ENCODE measurements around the gene REEP1.

Gene REEP1

GRCh38 chr2:86370579-86370978 lies 33.2 kb upstream of the REEP1 start:
- no peak for FAIRE-seq

DNA sequence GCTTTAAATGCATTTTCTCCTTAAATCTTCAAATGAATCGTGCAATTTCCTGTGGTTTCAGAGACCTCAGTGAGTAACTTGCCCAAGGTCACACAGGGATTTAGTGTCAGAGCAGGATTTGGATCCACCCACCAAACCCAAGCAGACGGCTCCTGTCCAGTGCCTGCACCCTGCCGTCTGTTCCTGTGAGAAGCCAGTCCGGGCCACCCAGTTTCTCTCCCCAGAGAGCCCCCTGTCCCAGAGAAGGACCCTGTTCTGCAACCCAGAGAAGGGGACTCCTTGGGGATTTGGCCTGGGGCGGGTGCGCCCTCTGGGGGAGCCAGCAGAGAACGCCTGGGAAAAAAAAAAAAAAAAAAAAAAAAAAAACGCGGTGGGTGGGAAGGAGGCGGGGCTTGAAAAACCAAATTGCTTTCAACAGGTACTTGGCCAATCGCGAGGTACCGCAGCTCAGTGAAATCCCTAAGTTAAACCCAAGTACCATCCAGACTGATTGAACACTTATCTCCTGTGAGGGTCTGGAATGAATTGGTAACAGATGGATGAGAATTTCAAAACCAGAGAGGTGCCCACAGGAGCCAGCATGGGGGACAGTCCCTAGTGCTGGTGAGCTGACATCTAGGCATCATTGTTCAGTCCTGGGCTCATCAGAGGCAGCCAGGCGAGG lies 30.9 kb upstream of the REEP1 start:
- no peak for FAIRE-seq
- peak; percentile 36 for DNase-seq (ENCODE audit: insufficient read length, low spot score)
- TF ChIP-seq POLR2A (IDR thresholded peaks at IDR 0.05; ENCODE audit: low read depth, low read length): no peak

More at GRCh38 chr2:86370579-86370978, 33.2 kb upstream of the REEP1 start:
- TF ChIP-seq SPI1 (IDR thresholded peaks at IDR 0.05; ENCODE audit: low read depth, low read length) (no peak), POLR2AphosphoS5 (IDR thresholded peaks at IDR 0.05; ENCODE audit: low read depth, low read length) (no peak), POLR2A (IDR thresholded peaks at IDR 0.05; ENCODE audit: low read depth, low read length) (no peak), PAX5 (IDR thresholded peaks at IDR 0.05; ENCODE audit: insufficient read depth, low read length, severe bottlenecking) (no peak), TAF1 (IDR thresholded peaks at IDR 0.05; ENCODE audit: low read depth, low read length) (no peak), POU2F2 (IDR thresholded peaks at IDR 0.05; ENCODE audit: low read depth, low read length) (no peak)
- no peak for DNase-seq (ENCODE audit: insufficient read length, low spot score)

DNA sequence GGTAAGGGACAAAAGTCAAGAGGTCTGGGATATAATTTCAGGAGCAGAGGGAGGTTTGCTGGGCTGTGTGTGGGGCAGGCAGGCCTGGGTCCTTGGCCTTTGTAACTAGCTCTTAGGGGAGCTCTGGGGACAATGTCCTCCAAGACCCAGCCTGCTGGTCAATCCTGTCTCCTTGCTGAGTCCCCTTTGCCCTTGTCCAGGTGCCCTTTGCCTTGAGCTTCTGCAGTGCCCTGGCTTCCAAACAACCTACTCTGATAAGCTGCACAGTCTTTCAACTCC lies 30.0 kb upstream of the REEP1 start:
- no peak for FAIRE-seq
- DNase-seq (ENCODE audit: insufficient read length, low spot score): no peak
- TF ChIP-seq POLR2A (IDR thresholded peaks at IDR 0.05; ENCODE audit: low read depth, low read length) (no peak), SPI1 (IDR thresholded peaks at IDR 0.05; ENCODE audit: low read depth, low read length) (no peak), TAF1 (IDR thresholded peaks at IDR 0.05; ENCODE audit: low read depth, low read length) (no peak)

- DNase-seq (ENCODE audit: insufficient read length, low spot score) (no peak), FAIRE-seq (no peak)
- TF ChIP-seq POLR2A (IDR thresholded peaks at IDR 0.05; ENCODE audit: low read depth, low read length) (no peak), POU2F2 (IDR thresholded peaks at IDR 0.05; ENCODE audit: low read depth, low read length) (no peak)
These were observed 29.4 kb upstream of the REEP1 start for GRCh38 chr2:86366651-86367498.

- TF ChIP-seq SPI1 (IDR thresholded peaks at IDR 0.05; ENCODE audit: low read depth, low read length): no peak
- no peak for TF ChIP-seq POLR2A (IDR thresholded peaks at IDR 0.05; ENCODE audit: low read depth, low read length)
- TF ChIP-seq POLR2AphosphoS5 (IDR thresholded peaks at IDR 0.05; ENCODE audit: low read depth, low read length): no peak
- no peak for TF ChIP-seq POU2F2 (IDR thresholded peaks at IDR 0.05; ENCODE audit: low read depth, low read length)
- no peak for TF ChIP-seq TAF1 (IDR thresholded peaks at IDR 0.05; ENCODE audit: low read depth, low read length)
- no peak for TF ChIP-seq PAX5 (IDR thresholded peaks at IDR 0.05; ENCODE audit: insufficient read depth, low read length, severe bottlenecking)
- DNase-seq (ENCODE audit: insufficient read length, low spot score) (no peak), FAIRE-seq (no peak)
These were observed 27.5 kb upstream of the REEP1 start for GRCh38 chr2:86364894-86365293.

DNA sequence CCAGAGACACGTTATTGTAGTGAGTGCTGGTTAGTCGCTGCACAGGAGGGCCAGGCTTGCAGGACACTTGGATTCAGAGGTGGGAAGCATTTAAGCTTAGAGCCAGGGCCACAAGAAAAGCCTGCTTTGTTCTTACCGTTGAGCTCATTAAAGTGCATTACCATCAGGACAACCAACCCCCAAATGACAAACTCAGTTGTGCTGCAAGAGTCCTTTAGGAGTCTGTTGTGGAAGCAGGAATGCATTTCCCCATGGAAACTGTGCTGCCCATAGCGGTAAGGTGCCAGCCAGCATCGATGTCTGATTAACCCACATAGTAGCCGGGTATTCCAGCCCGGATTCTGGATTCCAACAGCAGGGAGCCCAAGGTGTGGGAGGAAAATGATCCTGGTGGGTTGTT lies 23.4 kb upstream of the REEP1 start:
- FAIRE-seq: no peak
- no peak for DNase-seq (ENCODE audit: insufficient read length, low spot score)
- TF ChIP-seq POLR2A (IDR thresholded peaks at IDR 0.05; ENCODE audit: low read depth, low read length): no peak
- TF ChIP-seq SPI1 (IDR thresholded peaks at IDR 0.05; ENCODE audit: low read depth, low read length): no peak
- no peak for TF ChIP-seq PAX5 (IDR thresholded peaks at IDR 0.05; ENCODE audit: insufficient read depth, low read length, severe bottlenecking)
- TF ChIP-seq TAF1 (IDR thresholded peaks at IDR 0.05; ENCODE audit: low read depth, low read length): no peak
- TF ChIP-seq POLR2AphosphoS5 (IDR thresholded peaks at IDR 0.05; ENCODE audit: low read depth, low read length): no peak
- no peak for TF ChIP-seq POU2F2 (IDR thresholded peaks at IDR 0.05; ENCODE audit: low read depth, low read length)

DNA sequence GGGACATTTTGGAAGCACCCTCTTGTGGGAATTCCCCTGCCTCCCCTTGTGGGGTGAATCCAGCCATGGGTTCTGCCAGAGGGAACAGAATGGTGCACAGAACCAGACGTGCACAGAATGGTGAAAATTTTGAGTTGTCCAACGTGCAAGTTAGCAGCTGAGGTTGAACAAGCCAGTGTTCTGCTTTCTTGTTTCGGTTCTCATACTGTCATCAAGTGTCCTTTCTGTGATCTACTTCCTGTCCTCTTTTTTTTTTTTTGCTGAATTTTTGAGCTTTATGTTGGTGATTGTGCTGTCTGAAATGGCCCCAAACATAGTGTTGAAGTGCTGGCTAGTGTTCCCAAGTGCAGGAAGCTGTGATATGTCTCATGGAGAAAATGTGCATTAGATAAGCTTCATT lies 21.5 kb upstream of the REEP1 start:
- TF ChIP-seq PAX5 (IDR thresholded peaks at IDR 0.05; ENCODE audit: insufficient read depth, low read length, severe bottlenecking) (no peak), SPI1 (IDR thresholded peaks at IDR 0.05; ENCODE audit: low read depth, low read length) (peak; percentile 92)
- DNase-seq (ENCODE audit: insufficient read length, low spot score) (no peak), FAIRE-seq (peak; percentile 70)

- TF ChIP-seq POU2F2 (IDR thresholded peaks at IDR 0.05; ENCODE audit: low read depth, low read length): no peak
- TF ChIP-seq PAX5 (IDR thresholded peaks at IDR 0.05; ENCODE audit: insufficient read depth, low read length, severe bottlenecking): no peak
- no peak for TF ChIP-seq SPI1 (IDR thresholded peaks at IDR 0.05; ENCODE audit: low read depth, low read length)
- no peak for TF ChIP-seq TAF1 (IDR thresholded peaks at IDR 0.05; ENCODE audit: low read depth, low read length)
- no peak for TF ChIP-seq POLR2A (IDR thresholded peaks at IDR 0.05; ENCODE audit: low read depth, low read length)
- no peak for TF ChIP-seq POLR2AphosphoS5 (IDR thresholded peaks at IDR 0.05; ENCODE audit: low read depth, low read length)
- FAIRE-seq: no peak
- DNase-seq (ENCODE audit: insufficient read length, low spot score): no peak
These were observed 20.1 kb upstream of the REEP1 start for GRCh38 chr2:86357392-86357963.

DNA sequence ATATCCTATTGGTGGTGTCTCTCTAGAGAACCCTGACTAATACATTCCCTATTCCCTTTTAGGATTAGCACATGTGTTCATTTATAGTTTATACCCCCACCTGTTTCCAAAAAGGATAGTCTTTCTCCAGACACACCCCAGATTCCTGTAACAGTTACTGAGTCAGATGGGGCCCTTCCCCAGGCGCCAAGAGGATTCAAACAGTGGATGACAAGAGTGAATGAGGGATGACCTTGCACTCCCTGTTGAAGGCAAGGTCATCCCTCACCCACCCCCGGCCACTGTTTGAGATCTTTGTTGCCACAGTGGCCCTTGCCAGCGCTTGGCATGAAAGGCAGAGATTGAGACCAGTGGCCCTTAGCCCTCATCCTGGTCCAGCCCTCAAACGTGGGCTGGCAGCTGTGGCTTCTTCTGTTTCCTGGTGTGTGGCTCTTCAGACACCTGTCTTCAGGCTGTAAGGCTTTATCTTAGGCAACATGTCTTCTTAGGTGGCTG lies 15.3 kb upstream of the REEP1 start:
- DNase-seq (ENCODE audit: insufficient read length, low spot score) (no peak), FAIRE-seq (no peak)
- TF ChIP-seq PAX5 (IDR thresholded peaks at IDR 0.05; ENCODE audit: insufficient read depth, low read length, severe bottlenecking) (no peak), POU2F2 (IDR thresholded peaks at IDR 0.05; ENCODE audit: low read depth, low read length) (no peak), POLR2AphosphoS5 (IDR thresholded peaks at IDR 0.05; ENCODE audit: low read depth, low read length) (no peak), TAF1 (IDR thresholded peaks at IDR 0.05; ENCODE audit: low read depth, low read length) (no peak), POLR2A (IDR thresholded peaks at IDR 0.05; ENCODE audit: low read depth, low read length) (no peak), SPI1 (IDR thresholded peaks at IDR 0.05; ENCODE audit: low read depth, low read length) (no peak)

DNA sequence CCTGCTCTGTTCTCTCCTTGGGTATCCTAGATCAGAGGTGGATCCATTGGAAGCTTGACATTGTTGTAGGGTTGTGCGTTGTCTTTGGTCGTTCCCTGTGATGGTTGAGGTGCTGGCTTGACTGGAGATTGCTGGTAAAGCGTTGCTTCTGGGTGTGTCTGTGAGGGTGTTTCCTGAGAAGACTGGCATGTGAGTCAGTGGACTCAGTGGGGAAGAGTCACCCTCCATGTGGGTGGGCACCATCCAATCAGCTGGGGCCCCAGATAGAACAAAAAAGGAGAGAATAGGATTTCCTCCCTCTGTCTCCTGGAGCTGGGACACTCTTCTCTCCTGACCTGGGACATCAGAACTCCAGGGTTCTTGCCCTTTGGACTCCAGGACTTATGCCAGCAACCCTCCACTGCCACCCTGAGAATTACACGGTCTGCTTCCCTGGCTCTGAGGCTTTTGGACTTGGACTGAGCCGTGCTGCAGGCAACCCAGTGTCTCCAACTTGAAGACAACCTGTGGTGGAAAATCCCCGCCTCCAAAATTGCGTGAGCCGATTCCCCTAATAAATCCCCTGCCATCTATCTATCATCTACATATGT lies 14.8 kb upstream of the REEP1 start:
- FAIRE-seq (no peak), DNase-seq (ENCODE audit: insufficient read length, low spot score) (no peak)
- no peak for TF ChIP-seq POLR2A (IDR thresholded peaks at IDR 0.05; ENCODE audit: low read depth, low read length)
- no peak for TF ChIP-seq SPI1 (IDR thresholded peaks at IDR 0.05; ENCODE audit: low read depth, low read length)
- TF ChIP-seq TAF1 (IDR thresholded peaks at IDR 0.05; ENCODE audit: low read depth, low read length): no peak
